Smooth muscle cell (in vitro differentiated cells): Measurements from ENCODE around the gene GRIN2C. TPM values are rescaled to one million over a fixed set of nuclear protein-coding genes. Genes with fewer than 3 reads are reported as not detected.

ENCODE experiments used
- DNase-seq: peaks from one replicate; lab custom pipeline; 2025; ENCODE audit not compliant: unreplicated experiment; lab: John Stamatoyannopoulos, UW
- H2AFZ ChIP-seq: fragments of 200-600 bp; sonication (generic); 2 replicates; pipeline ENCODE4 v1.6.0; 2016; ENCODE audit warnings: antibody characterized with exemption, low read depth, mild to moderate bottlenecking
- H3F3A ChIP-seq: fragments of 200-600 bp; sonication (generic); 2 replicates; pipeline ENCODE4 v1.6.0; 2017; ENCODE audit warnings: antibody characterized with exemption, low read depth
- H3K27ac ChIP-seq: fragments of 200-600 bp; sonication (generic); 2 replicates; pipeline ENCODE4 v1.5.1; 2016; ENCODE audit warnings: low read depth, mild to moderate bottlenecking
- H3K27me3 ChIP-seq: fragments of 200-600 bp; sonication (generic); 2 replicates; pipeline ENCODE4 v1.6.1; 2016; ENCODE audit warnings: low read depth, mild to moderate bottlenecking
- H3K36me3 ChIP-seq: fragments of 200-600 bp; sonication (generic); 2 replicates; pipeline ENCODE4 v1.5.1; 2016; ENCODE audit warnings: low read depth
- H3K4me1 ChIP-seq: fragments of 200-600 bp; sonication (generic); 2 replicates; pipeline ENCODE4 v1.5.1; 2016; ENCODE audit warnings: low read depth
- H3K4me2 ChIP-seq: fragments of 200-600 bp; sonication (generic); 2 replicates; pipeline ENCODE4 v1.6.0; 2016; ENCODE audit warnings: mild to moderate bottlenecking
- H3K4me3 ChIP-seq: fragments of 200-600 bp; sonication (generic); 2 replicates; pipeline ENCODE4 v1.5.1; 2016; ENCODE audit warnings: mild to moderate bottlenecking
- H3K79me2 ChIP-seq: fragments of 200-600 bp; sonication (generic); 2 replicates; pipeline ENCODE4 v1.6.0; 2016; ENCODE audit warnings: low read depth, mild to moderate bottlenecking
- H3K9ac ChIP-seq: fragments of 200-600 bp; sonication (generic); 2 replicates; pipeline ENCODE4 v1.6.0; 2016; ENCODE audit warnings: low read depth
- H3K9me3 ChIP-seq: fragments of 200-600 bp; sonication (generic); replicated peaks from 2 replicates; pipeline ENCODE4 v1.5.1; 2016; ENCODE audit warnings: low read depth
- H4K20me1 ChIP-seq: fragments of 200-600 bp; sonication (generic); 2 replicates; pipeline ENCODE4 v1.6.0; 2016; ENCODE audit warnings: low read depth
- WGBS: methylation state at CpG from one replicate; pipeline ENCODE4 v1.1.7; 2016; ENCODE audit warnings: low lambda C conversion rate; 5-methylcytosine and 5-hydroxymethylcytosine counted together
- polyA plus RNA-seq: library from polyadenylated mRNA; unstranded; fragments of >200 nt; fragmentation: Nextera tagmentation; extraction: Ambion mirVana; gene quantifications from 2 replicates; pipeline ENCODE4 v1.2.1, GENCODE V29; 2016
- total RNA-seq: library from RNA; depleted of rRNA; stranded (reverse); fragments of >200 nt; gene quantifications from 2 replicates; pipeline ENCODE4 v1.2.3, GENCODE V29; 2014
- TF ChIP-seq, protein P1 (sequence below): fragments of 200-600 bp; sonication (generic); IDR thresholded peaks from 2 replicates; pipeline ENCODE4 v1.5.1; 2017; ENCODE audit warnings: borderline replicate concordance, mild to moderate bottlenecking, antibody characterized with exemption; ENCODE audit not compliant: insufficient read depth, poor library complexity, severe bottlenecking

GRIN2C gene
- total and polyA plus RNA-seq, 2 experiments from 2014 or later, result 0.13 to 0.32 TPM

DNA sequence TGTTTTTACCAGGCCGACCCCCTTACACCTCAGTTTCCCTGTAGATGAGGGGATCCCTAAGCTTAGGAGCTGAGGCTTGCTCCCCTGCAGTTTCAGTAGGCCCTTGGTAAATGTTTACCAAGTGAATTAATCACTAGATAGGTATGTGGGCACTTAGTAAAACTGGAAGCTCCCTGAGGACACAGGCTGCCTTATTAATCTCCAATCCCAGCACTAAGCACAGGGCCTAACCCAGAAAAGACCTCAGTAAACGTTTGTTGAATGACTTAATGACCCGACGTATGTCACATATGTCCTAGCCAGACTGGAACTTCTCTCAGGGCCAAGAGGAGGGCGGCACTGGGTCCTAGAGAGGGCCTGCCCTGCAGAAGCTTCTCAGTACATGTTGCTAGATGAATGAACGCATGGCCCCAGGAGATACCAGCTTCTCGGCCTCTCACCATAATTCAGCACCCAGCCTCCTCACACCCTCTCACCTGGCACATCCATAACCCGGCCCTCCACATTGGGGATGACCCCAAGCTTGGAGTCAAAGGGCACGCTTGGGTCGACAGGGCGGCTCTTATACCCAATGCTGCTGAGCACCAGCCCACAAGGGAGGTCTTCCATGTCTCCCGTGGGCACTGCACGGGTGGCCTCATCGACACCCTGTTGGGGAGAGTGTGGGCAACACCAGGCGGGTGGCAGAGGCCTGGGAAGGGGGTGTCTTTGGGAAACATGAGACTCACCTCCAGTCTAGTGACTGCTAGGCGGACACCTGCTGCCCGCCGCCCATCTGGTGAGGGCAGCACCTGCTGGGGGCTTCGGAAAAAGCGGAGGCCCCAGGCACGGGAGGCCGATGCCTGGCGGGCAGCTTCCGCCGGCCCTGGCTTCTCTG, 4.0 kb upstream of the GRIN2C start:
- 94% methylated on average over 24 of the region's 25 CpGs for WGBS
- Histone ChIP-seq H3K27ac (no peak overlapping the region), H4K20me1 (peaks cover 3% of the 10 kb centered on the region), H3K27me3 (peaks cover 38% of the 10 kb centered on the region), H3K9me3 (no peaks in the 10 kb centered on the region), H3K4me3 (no peak overlapping the region), H3K79me2 (no peaks in the 10 kb centered on the region), H3K9ac (no peak overlapping the region), H3F3A (no peaks in the 10 kb centered on the region), H3K36me3 (no peaks in the 10 kb centered on the region), H2AFZ (no peak overlapping the region), H3K4me2 (no peak overlapping the region), H3K4me1 (peaks cover 6% of the 10 kb centered on the region)
- DNase-seq, result no peak
- TF ChIP-seq, protein P1, sequence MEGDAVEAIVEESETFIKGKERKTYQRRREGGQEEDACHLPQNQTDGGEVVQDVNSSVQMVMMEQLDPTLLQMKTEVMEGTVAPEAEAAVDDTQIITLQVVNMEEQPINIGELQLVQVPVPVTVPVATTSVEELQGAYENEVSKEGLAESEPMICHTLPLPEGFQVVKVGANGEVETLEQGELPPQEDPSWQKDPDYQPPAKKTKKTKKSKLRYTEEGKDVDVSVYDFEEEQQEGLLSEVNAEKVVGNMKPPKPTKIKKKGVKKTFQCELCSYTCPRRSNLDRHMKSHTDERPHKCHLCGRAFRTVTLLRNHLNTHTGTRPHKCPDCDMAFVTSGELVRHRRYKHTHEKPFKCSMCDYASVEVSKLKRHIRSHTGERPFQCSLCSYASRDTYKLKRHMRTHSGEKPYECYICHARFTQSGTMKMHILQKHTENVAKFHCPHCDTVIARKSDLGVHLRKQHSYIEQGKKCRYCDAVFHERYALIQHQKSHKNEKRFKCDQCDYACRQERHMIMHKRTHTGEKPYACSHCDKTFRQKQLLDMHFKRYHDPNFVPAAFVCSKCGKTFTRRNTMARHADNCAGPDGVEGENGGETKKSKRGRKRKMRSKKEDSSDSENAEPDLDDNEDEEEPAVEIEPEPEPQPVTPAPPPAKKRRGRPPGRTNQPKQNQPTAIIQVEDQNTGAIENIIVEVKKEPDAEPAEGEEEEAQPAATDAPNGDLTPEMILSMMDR, result no peak

DNA sequence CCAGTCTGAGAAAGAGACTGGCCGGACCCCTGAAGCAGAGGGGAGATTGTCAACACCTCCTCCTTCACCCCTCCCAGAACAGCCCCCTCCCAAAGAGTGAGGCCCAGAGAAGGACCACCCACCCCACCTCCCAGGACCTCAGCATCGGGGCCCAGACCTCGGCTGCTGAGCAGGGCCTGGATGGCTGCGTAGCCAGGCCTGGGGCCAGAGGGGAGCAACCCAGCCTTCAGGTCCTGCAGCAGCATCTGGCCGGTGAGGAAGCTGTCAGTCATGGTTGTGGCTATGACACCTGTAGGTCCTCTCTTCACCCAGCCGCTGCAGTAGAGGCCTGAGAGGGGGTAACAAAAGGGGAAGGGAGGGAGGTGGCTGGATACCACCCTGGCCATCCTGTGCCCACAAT, 3.2 kb upstream of the GRIN2C start:
- no peak for DNase-seq
- no peaks in the 10 kb centered on the region for H3K36me3 ChIP-seq
- H3K9ac ChIP-seq, result no peak overlapping the region
- TF ChIP-seq, protein P1, result no peak
- no peaks in the 10 kb centered on the region for H3F3A ChIP-seq
- H3K4me1 ChIP-seq, result peaks cover 6% of the 10 kb centered on the region
- H3K27ac ChIP-seq, result no peak overlapping the region
- 86% methylated on average over 6 of the region's 6 CpGs for WGBS
- H3K27me3 ChIP-seq, result peaks cover 45% of the 10 kb centered on the region
- no peak overlapping the region for H3K4me2 ChIP-seq
- H3K4me3 ChIP-seq, result no peak overlapping the region
- H3K9me3 ChIP-seq, result no peaks in the 10 kb centered on the region
- H3K79me2 ChIP-seq, result no peaks in the 10 kb centered on the region
- peaks cover 3% of the 10 kb centered on the region for H4K20me1 ChIP-seq
- H2AFZ ChIP-seq, result no peak overlapping the region

DNA sequence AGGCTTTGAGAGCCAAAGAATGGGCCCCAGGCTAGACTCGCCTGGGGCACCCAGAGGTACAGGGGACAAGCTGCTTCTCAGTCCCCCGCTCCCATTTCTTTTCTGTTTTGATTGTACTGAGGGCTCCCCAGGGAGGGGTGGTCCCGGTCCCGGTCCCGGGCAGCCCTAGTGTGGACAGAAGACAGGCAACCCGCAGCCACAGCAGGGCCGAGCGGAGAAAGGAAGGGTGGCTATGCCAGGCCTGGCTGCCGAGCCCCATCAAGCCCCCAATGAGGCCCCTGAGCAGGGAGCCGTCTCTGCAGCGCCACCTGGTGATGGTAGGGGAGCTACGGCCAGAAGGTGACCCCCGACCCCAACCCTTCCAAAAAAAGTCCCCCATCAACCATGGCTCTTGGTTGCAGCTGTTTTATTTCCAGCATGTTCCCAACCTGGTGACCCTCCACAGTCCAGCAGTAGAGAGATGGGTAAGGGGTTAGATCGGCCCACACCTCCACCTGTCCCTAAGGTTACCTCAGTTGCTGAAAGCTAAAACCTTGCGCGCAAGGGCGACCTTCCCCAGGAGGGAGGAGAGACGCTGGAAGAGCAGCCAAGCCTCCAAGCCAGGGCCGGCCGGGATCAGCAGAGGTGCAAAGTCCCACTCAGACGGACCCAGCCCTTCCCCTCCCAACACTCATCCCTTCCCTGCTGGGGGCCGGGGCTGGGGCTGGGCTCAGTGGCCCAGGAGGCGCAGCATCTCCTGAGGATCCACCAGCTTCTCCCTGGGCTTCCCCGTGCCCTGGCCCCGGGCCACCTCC, 2.6 kb upstream of the GRIN2C start:
- H3F3A ChIP-seq, result no peaks in the 10 kb centered on the region
- peak; percentile 17 for DNase-seq
- peaks cover 3% of the 10 kb centered on the region for H4K20me1 ChIP-seq
- no peak overlapping the region for H2AFZ ChIP-seq
- H3K4me3 ChIP-seq, result no peak overlapping the region
- H3K9me3 ChIP-seq, result no peaks in the 10 kb centered on the region
- H3K4me1 ChIP-seq, result peaks cover 6% of the 10 kb centered on the region
- H3K27me3 ChIP-seq, result peaks cover 52% of the 10 kb centered on the region
- peak overlapping the region; percentile 39 for H3K4me2 ChIP-seq
- H3K27ac ChIP-seq, result no peak overlapping the region
- no peaks in the 10 kb centered on the region for H3K36me3 ChIP-seq
- TF ChIP-seq, protein P1, result peak; percentile 60
- no peak overlapping the region for H3K9ac ChIP-seq
- no peaks in the 10 kb centered on the region for H3K79me2 ChIP-seq
- 48% methylated on average over 25 of the region's 25 CpGs for WGBS
